Esophagus muscularis mucosa (tissue), 4 donors: Measurements from ENCODE around the gene PTPRCAP. TPM values are rescaled to one million over a fixed set of nuclear protein-coding genes. Genes with fewer than 3 reads are reported as not detected.

ENCODE experiments used
- DNase-seq: peaks from one replicate; pipeline ENCODE4 v3.0.0-alpha.2; 2017; ENCODE audit errors: extremely low spot score
- H3K27ac ChIP-seq, 4 donors: fragments of 200-600 bp; sonication (generic); replicated peaks in 1 of 4; 1 replicate in 3 of 4; 2 replicates in 1 of 4; pipeline ENCODE4 v1.5.1; 2016 to 2019; ENCODE audit warnings: mild to moderate bottlenecking in 1 of 4
- H3K27me3 ChIP-seq, 4 donors: fragments of 200-600 bp; sonication (generic); one replicate each; pipeline versions ENCODE4 v1.5.1 to v1.6.0; 2016 to 2019
- H3K36me3 ChIP-seq, 4 donors: fragments of 200-600 bp; sonication (generic); one replicate each; pipeline ENCODE4 v1.5.1; 2016 to 2019
- H3K4me1 ChIP-seq, 4 donors: fragments of 200-600 bp; sonication (generic); one replicate each; pipeline ENCODE4 v1.5.1; 2016 to 2019
- H3K4me3 ChIP-seq, 4 donors: fragments of 200-600 bp; sonication (generic); 1 replicate in 2 of 4; 2 replicates in 2 of 4; pipeline ENCODE4 v1.5.1; 2016 to 2019; ENCODE audit warnings: mild to moderate bottlenecking in 4 of 4, moderate library complexity in 1 of 4
- H3K9me3 ChIP-seq, 4 donors: fragments of 200-600 bp; sonication (generic); 1 replicate in 3 of 4; 2 replicates in 1 of 4; pipeline ENCODE4 v1.5.1; 2016 to 2019
- EP300 ChIP-seq: sonication (generic); formaldehyde crosslinking; IDR thresholded peaks from one replicate; pipeline ENCODE4 v1.6.1; 2017; ENCODE audit warnings: antibody characterized with exemption
- POLR2A ChIP-seq: fragments of 450-650 bp; IDR thresholded peaks from one replicate; pipeline ENCODE4 v1.6.1; 2017; ENCODE audit warnings: antibody characterized with exemption, moderate library complexity, mild to moderate bottlenecking, low read depth
- POLR2AphosphoS5 ChIP-seq, 2 donors: sonication (generic); formaldehyde crosslinking; IDR thresholded peaks; one replicate each; pipeline ENCODE4 v1.6.1; 2017; ENCODE audit warnings: antibody characterized with exemption in 2 of 2
- WGBS: methylation state at CpG from one replicate; pipeline ENCODE4 v1.1.5; 2018; 5-methylcytosine and 5-hydroxymethylcytosine counted together
- intact Hi-C: fragments of 100-400 bp; cut with DNase I; formaldehyde crosslinking; loops from one replicate; pipeline ENCODE4 v1.15.1; 2023
- total RNA-seq, 4 donors: library from RNA; depleted of rRNA; stranded (reverse); fragments of >200 nt; gene quantifications; one replicate each; pipeline versions ENCODE4 v1.1.0 to v1.2.1, GENCODE V29; 2016
- TF ChIP-seq, protein P1 (sequence below), 3 experiments: fragments of 200-600 bp in 2 of 3; fragments of 450-650 bp in 1 of 3; sonication (generic) in 2 of 3; IDR thresholded peaks; one replicate each; pipeline ENCODE4 v1.5.1; 2017 to 2019; ENCODE audit warnings: antibody characterized with exemption in 3 of 3, mild to moderate bottlenecking in 2 of 3, moderate library complexity in 1 of 3

The PTPRCAP gene
- total RNA-seq, 4 donors from 2014 or later = 2.4 to 8.9 (median 3.6) TPM

DNA sequence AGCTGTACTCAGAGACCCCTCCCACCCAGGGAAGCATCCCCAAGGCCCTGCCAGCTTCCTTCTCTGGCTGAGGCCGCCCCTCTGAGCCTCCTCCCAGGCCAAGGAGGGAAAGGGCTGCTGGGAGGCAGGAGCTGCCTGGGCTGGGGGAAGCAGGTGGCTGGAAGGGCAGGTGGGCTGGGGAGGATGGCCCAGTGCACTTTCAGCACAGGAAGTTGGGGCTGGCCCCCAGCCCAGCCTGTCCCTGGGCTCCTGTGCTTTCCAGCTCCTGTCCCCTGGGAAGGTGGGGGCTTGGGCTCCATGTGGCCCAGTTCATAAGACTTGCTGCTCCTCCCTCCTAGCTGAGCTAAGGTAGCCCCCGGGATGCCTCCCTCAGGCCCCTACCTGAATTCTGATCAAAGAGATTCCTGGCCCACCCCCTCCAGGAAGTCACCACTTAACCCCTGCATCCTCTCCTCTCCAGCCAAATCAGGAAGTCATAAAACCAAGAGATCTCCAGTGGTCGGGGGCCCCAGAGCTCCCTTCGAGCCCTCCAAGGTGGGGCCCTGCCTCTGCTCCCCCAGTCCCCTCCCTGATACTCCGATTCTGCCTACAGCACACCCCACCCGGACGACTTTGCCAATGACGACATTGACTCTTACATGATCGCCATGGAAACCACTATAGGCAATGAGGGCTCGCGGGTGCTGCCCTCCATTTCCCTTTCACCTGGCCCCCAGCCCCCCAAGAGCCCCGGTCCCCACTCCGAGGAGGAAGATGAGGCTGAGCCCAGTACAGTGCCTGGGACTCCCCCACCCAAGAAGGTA lies 40.7 kb downstream of the PTPRCAP start:
- intact Hi-C loops = no loop called here
- H3K27ac ChIP-seq = peak overlapping the region in 2 of 4 donors; percentile 12 to 13
- DNase-seq = no peak

DNA sequence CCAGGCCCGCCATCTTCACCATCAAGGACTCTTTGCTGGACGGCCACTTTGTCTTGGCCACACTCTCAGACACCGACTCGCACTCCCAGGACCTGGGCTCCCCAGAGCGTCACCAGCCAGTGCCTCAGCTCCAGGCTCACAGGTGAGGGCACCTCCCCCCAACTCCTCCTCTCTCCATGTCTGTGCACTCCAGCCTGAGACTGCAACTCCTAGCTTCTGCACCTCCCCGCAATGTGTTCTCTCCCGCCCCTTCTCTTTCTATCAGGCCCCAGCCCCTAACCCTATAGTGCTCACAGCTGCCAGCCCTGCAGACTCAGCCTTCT lies 41.3 kb downstream of the PTPRCAP start:
- Histone ChIP-seq H3K9me3 (no peaks in the 10 kb centered on the region), H3K27me3 (no peaks in the 10 kb centered on the region), H3K4me3 (no peak overlapping the region), H3K4me1 (peaks cover 28 to 53% (median 47%) of the 10 kb centered on the region in 4 donors), H3K27ac (peak overlapping the region in 1 of 4 donors; percentile 13), H3K36me3 (peaks cover 22 to 73% (median 53%) of the 10 kb centered on the region in 4 donors)
- WGBS = 82% methylated on average over 6 of the region's 7 CpGs
- TF ChIP-seq POLR2A (no peak), POLR2AphosphoS5 (IDR thresholded peaks at IDR 0.05) (no peak), EP300 (no peak)
- TF ChIP-seq, protein P1, sequence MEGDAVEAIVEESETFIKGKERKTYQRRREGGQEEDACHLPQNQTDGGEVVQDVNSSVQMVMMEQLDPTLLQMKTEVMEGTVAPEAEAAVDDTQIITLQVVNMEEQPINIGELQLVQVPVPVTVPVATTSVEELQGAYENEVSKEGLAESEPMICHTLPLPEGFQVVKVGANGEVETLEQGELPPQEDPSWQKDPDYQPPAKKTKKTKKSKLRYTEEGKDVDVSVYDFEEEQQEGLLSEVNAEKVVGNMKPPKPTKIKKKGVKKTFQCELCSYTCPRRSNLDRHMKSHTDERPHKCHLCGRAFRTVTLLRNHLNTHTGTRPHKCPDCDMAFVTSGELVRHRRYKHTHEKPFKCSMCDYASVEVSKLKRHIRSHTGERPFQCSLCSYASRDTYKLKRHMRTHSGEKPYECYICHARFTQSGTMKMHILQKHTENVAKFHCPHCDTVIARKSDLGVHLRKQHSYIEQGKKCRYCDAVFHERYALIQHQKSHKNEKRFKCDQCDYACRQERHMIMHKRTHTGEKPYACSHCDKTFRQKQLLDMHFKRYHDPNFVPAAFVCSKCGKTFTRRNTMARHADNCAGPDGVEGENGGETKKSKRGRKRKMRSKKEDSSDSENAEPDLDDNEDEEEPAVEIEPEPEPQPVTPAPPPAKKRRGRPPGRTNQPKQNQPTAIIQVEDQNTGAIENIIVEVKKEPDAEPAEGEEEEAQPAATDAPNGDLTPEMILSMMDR (IDR thresholded peaks at IDR 0.05) = no peak
- intact Hi-C loops = no loop called here
- DNase-seq = no peak

More for the DNA sequence above, 40.7 kb downstream of the PTPRCAP start:
- H3K9me3 ChIP-seq = no peaks in the 10 kb centered on the region
- WGBS = 75% methylated on average over 5 of the region's 13 CpGs
- no peak overlapping the region for H3K4me3 ChIP-seq
- no peaks in the 10 kb centered on the region for H3K27me3 ChIP-seq
- TF ChIP-seq EP300 (no peak), POLR2A (no peak), POLR2AphosphoS5 (IDR thresholded peaks at IDR 0.05) (no peak)
- TF ChIP-seq, protein P1 (IDR thresholded peaks at IDR 0.05) = no peak
- peaks cover 22 to 73% (median 53%) of the 10 kb centered on the region in 4 donors for H3K36me3 ChIP-seq
- H3K4me1 ChIP-seq = peaks cover 25 to 51% (median 44%) of the 10 kb centered on the region in 4 donors

DNA sequence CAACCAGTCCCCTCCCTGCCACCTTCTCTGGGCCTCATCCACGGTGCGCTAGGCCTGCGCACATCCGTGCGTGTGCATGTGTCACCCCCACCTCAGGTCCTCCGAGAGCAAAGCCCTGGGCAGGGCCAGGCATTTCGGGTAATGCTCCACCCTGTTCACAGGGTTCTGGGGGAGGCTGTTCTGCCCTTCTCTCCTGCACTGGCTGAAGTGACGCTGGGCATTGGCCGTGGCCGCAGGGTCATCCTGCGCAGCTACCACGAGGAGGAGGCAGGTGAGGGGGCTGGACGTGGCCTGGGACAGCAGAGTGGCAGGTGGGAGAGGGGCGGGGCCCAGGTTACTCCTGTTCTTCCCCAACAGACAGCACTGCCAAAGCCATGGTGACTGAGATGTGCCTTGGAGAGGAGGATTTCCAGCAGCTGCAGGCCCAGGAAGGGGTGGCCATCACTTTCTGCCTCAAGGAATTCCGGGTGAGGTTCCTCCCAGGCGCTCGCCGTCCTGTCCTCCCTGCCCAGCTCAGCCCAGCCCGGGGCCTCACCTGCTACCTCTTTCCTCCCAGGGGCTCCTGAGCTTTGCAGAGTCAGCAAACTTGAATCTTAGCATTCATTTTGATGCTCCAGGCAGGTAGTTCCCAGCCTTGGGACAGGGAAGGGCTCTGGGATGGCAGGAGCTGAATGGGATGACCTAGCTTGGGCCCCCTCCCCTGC lies 41.8 kb downstream of the PTPRCAP start:
- DNase-seq = no peak
- Histone ChIP-seq H3K4me3 (no peak overlapping the region), H3K9me3 (no peaks in the 10 kb centered on the region), H3K27me3 (no peaks in the 10 kb centered on the region), H3K36me3 (peaks cover 22 to 73% (median 53%) of the 10 kb centered on the region in 4 donors), H3K4me1 (peaks cover 30 to 53% (median 48%) of the 10 kb centered on the region in 4 donors), H3K27ac (no peak overlapping the region)
- intact Hi-C loops = no loop called here
- WGBS = 89% methylated on average over 13 of the region's 19 CpGs
- TF ChIP-seq, protein P1 (IDR thresholded peaks at IDR 0.05) = no peak
- TF ChIP-seq POLR2A (no peak), POLR2AphosphoS5 (IDR thresholded peaks at IDR 0.05) (no peak), EP300 (no peak)

DNA sequence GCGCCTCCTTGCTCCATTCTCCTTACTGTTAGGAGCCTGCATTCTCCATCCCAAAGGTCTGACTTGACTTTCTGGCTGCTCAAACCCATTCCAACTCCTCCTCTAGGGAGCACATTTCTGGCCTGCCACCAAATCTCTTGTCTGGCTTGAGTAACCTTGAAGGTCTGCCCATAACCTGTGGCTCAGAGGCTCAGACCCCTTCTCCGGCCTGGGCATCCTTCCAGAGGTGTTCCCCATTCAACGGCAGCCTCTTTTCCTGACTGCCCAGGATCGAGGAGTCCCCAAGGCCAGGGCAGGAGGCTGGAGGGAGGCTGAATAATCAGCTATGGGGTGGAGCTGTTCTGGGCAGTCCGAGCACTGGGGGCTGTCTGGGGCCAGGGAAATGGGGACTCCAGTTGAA lies 43.5 kb downstream of the PTPRCAP start:
- 91% methylated on average over 4 of the region's 5 CpGs for WGBS
- peaks cover 22 to 58% (median 43%) of the 10 kb centered on the region in 4 donors for H3K36me3 ChIP-seq
- no peaks in the 10 kb centered on the region for H3K9me3 ChIP-seq
- H3K4me3 ChIP-seq = no peak overlapping the region
- H3K27ac ChIP-seq = no peak overlapping the region
- intact Hi-C loops = no loop called here
- TF ChIP-seq EP300 = no peak
- TF ChIP-seq, protein P1 (IDR thresholded peaks at IDR 0.05) = no peak
- TF ChIP-seq POLR2A = no peak
- no peak for TF ChIP-seq POLR2AphosphoS5 (IDR thresholded peaks at IDR 0.05)
- peaks cover 20 to 50% (median 40%) of the 10 kb centered on the region in 4 donors for H3K4me1 ChIP-seq
- H3K27me3 ChIP-seq = no peaks in the 10 kb centered on the region
- no peak for DNase-seq
